ENCODE measurements around the gene ZNF670. TPM values are rescaled to one million over a fixed set of nuclear protein-coding genes. Genes with fewer than 3 reads are reported as not detected.
"Not testable (repeated sequence)": the region's sequence is repeated elsewhere in the genome, so short reads cannot be mapped to it uniquely, and the experiment has no call there.

The ZNF670 gene
- 1.1 and 1.3 TPM in 2 replicates for total RNA-seq

GRCh38 chr1:247078258-247079140 is at the start of gene ZNF670:
ZNF670 (minus strand) TSS chr1:247078811; CDS start chr1:247078596, 215 bp downstream.
- intact Hi-C loops (cut with micrococcal nuclease): loop anchor here (1.0 to 10.0 kb wide), 9 partner anchors 26 to 574 kb away; partner anchors contain the start of genes CNST, SMYD3, TFB2M and ZNF496

DNA sequence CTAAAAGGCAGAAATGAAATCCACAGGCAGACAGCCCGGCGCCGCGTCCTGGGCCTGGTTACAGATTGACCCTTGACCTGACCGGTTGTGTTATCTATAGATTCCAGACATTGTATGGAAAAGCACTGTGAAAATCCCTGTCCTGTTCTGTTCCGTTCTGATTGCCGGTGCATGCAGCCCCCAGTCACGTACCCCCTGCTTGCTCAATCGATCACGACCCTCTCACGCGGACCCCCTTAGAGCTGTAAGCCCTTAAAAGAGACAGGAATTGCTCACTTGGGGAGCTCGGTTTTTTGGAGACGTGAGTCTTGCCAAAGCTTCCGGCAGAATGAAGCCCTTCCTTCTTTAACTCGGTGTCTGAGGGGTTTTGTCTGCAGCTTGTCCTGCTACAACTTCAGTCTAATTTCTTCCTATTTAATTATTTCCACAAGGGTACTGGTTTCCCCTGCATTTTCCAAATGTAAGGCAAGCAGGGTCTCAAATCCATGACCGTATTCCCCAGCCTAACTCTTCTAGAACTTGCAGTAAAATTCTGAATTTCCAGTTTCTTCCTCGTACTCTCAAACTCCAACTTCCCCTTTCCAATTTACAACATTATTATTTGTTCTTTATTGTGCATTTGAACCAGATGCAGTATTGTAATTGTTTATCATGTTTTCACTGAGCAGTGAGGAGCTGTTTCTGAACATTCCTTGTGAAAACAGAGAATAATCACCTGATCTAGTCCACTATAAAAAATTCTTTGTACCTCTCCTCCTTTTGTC is 49.1 kb upstream of the ZNF670 start:
- intact Hi-C loops (cut with micrococcal nuclease): not testable (repeated sequence)

DNA sequence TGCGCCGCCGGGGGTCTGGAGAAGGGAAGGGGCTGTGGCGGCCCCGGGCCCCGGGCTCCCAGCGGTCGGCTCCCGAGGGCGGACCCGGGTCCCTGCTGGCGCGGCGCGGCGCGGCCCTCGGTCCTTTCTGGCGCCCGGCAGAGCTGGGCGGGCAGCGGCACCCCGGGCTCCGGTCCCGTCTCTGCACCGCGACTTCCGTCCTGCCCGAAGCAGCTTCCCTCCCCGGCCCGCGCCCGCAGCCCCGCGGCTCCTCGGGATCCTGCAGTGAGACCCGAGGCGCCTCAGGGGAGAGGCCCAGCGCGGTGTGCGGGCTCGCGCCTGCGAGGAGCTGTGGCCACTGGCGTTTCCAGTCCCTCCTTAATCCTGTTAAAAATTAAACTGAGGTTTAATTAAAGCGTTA is 48.0 kb upstream of the ZNF670 start:
- intact Hi-C loops (cut with micrococcal nuclease): not testable (repeated sequence)

DNA sequence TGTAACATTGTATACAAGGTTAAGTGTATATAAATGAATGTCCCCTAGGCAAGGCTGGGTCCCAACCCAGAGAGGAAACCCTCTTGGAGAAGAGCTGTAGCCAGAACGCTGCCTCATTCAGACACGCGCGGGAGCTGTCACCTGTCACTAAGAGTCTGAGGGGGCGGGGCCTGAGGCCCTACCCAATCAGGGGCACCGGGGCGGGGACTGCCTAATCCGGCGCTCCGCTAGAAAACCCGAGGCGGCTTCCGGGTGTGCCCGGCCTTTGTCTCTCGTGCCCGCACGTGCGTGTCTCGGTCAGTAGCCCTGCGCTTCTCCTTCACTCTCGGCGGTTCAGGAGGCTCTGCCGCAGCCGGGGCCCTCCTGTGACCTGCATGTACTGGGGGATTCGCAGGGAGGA is 47.6 kb upstream of the ZNF670 start:
- intact Hi-C loops (cut with micrococcal nuclease): not testable (repeated sequence)

DNA sequence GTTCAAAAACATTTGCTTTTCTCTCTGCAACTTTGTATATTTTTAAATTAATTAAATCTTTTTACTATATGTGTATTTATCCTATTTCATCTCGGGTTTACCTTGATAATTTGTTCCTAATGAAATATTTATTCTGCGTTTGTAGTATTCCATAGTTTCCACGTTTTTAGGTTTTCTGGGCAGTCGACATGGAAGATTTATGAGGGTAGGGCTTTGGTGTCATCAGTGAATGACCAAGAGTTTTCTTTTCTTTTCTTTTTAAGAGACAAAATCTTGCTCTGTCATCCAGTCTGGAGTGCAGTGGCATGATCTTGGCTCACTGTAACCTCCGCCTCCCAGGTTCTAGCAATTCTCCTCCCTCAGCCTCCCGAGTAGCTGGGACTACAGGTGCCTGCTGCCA is 42.8 kb upstream of the ZNF670 start:
- intact Hi-C loops (cut with micrococcal nuclease): no loop called here

GRCh38 chr1:247120408-247120668 is 41.7 kb upstream of the ZNF670 start:
- intact Hi-C loops (cut with micrococcal nuclease): not testable (repeated sequence)

- intact Hi-C loops (cut with micrococcal nuclease): no loop called here
Observed at GRCh38 chr1:247119600-247120407, 41.2 kb upstream of the ZNF670 start.

GRCh38 chr1:247118946-247119446 is 40.4 kb upstream of the ZNF670 start:
- intact Hi-C loops (cut with micrococcal nuclease): no loop called here

DNA sequence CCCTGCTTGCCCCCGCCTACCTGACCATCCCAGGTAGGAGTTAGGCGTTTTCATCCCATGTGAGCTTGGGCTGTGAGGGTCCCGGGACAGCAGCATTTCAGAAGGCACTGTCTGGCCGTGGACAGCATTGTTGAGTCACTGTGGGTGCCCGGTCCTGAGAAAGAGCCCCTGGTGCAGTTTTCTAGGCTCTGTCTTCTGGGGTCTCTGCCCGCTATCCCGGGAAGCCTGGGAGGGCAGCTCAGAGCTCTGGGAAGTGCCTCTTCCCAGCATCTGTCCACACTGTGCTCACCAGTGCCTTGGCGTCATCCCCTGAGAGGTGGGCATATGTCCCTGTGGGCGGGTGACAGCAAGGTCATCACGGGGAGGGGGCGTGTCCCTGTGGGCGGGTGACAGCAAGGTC is 36.9 kb upstream of the ZNF670 start:
- intact Hi-C loops (cut with micrococcal nuclease): no loop called here

GRCh38 chr1:247115141-247115510 is 36.5 kb upstream of the ZNF670 start:
- intact Hi-C loops (cut with micrococcal nuclease): no loop called here

GRCh38 chr1:247114351-247115140 is 35.9 kb upstream of the ZNF670 start:
- intact Hi-C loops (cut with micrococcal nuclease): no loop called here

DNA sequence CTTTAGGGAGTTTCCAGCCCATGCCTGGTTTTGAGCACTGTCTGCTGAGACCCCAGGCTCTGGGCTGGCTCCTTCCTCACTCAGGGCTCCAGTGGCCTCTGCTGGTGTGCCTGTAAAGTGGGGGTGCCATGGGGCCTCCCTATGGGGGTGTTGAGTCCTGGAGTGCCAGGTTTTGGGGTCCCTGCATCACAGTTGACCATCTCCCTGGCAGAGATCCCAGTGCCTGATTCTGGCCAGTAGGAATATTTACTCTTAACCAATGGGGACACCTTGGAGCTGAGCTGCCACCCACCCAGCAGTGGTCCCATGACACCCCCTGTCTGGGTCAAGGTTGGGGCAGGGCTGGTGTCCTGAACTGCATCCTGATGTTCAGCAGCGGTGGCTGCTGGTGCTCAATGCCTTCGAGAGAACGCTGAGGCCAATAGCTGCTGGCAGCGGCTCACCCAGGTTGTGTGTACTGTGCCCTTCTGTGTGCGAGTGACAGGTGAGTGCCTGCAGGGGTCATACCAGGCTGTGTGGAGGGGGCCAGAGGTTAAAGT is 35.2 kb upstream of the ZNF670 start:
- intact Hi-C loops (cut with micrococcal nuclease): no loop called here

DNA sequence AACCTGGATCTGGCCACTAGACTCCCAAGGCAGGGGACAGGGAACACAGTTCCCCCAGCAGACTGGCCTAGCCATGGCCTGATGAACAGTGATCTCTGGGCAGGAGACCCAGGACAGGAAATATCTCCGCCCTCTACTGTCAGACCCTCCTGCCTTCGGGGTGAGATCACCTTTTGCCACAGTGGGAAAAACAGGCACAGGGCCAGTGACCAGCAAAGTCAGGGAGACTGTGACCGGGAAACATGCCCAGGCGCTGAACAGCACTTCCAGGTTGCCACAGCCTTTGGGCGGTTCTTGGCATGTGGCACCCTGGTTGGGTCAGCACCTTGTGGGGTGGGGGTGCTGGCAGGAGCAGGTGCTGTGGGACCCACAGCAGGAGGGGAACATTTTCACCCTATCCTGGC is 34.5 kb upstream of the ZNF670 start:
- intact Hi-C loops (cut with micrococcal nuclease): no loop called here

GRCh38 chr1:247112479-247112781 is 33.8 kb upstream of the ZNF670 start:
- intact Hi-C loops (cut with micrococcal nuclease): no loop called here

DNA sequence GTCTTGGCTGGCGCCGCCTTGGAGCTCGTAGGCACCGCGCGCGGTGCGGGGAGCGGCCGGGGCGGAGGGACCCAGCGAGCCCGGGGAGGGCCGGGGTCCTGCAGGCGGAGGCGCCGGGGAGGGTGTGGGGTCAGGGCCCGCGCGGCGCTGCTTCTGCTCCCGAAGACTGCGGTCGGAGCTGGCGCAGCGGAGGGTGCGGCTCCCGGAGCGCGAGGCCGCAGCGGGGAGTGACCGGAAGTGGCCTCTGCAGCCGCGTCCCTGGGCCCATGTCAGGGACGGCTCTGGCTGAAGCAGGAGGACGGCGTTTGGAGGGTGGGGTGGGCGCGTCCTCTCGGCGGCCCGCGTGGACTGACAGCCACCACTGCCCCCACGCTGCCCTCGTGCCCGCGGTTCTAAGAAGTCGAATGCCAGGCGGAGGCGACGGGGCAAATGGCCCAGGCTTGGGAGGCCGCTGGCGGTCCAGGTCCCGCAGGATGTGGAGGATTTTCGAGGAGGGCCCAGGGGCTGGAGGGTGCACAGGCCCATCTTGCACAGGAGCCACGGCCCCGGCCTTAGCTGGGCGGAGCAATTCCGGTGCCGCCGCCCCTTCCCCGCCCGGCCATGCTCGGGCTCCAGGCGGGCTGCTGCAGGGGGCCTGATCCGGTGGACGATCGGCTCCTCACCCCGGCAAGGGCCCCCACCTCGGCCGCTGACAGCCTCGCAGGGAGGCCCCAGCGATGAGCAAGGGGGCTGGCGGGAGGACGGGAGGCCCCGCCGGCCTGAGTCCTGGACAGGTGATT is 33.3 kb upstream of the ZNF670 start:
- intact Hi-C loops (cut with micrococcal nuclease): no loop called here

GRCh38 chr1:247111259-247111699 is 32.7 kb upstream of the ZNF670 start:
- intact Hi-C loops (cut with micrococcal nuclease): no loop called here

GRCh38 chr1:247110627-247111258 is 32.1 kb upstream of the ZNF670 start:
- intact Hi-C loops (cut with micrococcal nuclease): no loop called here

DNA sequence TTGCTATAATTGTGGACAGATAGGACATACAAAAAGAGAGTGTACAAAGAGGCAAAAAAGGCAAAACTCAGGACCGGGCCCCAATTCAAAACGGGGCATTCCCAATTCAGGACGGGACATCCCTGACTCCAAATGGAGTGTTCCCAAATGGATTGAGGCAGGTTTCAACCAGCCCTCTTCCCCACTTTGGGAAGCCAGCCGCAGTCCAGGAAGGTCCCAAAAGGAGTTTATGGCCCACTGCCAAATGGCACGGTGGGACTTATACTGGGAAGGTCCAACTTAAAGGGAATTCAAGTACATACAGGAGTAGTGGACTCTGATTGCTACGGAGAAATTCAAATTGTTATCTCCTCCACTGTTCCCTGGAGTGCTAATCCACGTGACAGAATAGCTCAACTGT is 29.1 kb upstream of the ZNF670 start:
- intact Hi-C loops (cut with micrococcal nuclease): no loop called here

- intact Hi-C loops (cut with micrococcal nuclease): loop anchor here (2.0 kb wide), 1 partner anchor 539 kb away; the partner anchor contains the start of genes CNST and TFB2M
Observed at GRCh38 chr1:247105966-247106365, 27.4 kb upstream of the ZNF670 start.
